PFSK-1 (cell line): Measurements from ENCODE around the gene S100A5.

Experiments used
- FOXP2 ChIP-seq: optimal IDR thresholded peaks from 2 replicates; pipeline ENCODE3; 2011; ENCODE audit warnings: borderline replicate concordance, control low read depth, inconsistent platforms; ENCODE audit not compliant: insufficient read depth; ENCODE audit errors: extremely low read length, extremely low read depth
- POLR2AphosphoS5 ChIP-seq: IDR thresholded peaks from 2 replicates; pipeline ENCODE4 v1.6.1; 2012; ENCODE audit warnings: low read depth, mild to moderate bottlenecking, control low read depth, low read length, moderate library complexity
- SIN3A ChIP-seq: IDR thresholded peaks from 2 replicates; pipeline ENCODE4 v1.6.1; 2012; ENCODE audit warnings: mild to moderate bottlenecking, low read length, moderate library complexity, borderline replicate concordance; ENCODE audit not compliant: insufficient read depth
- TAF1 ChIP-seq: IDR thresholded peaks from 2 replicates; pipeline ENCODE4 v1.6.1; 2012; ENCODE audit warnings: low read length, control low read depth, borderline replicate concordance; ENCODE audit not compliant: insufficient read depth
- TF ChIP-seq, protein P1 (sequence below), 2 experiments: IDR thresholded peaks; 2 replicates each; pipeline versions ENCODE4 v1.6.1 to v1.8.0; 2011 to 2012; ENCODE audit warnings: low read depth in 2 of 2, low read length in 2 of 2, control low read depth in 1 of 2, inconsistent platforms in 1 of 2, mild to moderate bottlenecking in 1 of 2, moderate library complexity in 1 of 2; ENCODE audit not compliant: insufficient read depth in 1 of 2

Gene S100A5

DNA sequence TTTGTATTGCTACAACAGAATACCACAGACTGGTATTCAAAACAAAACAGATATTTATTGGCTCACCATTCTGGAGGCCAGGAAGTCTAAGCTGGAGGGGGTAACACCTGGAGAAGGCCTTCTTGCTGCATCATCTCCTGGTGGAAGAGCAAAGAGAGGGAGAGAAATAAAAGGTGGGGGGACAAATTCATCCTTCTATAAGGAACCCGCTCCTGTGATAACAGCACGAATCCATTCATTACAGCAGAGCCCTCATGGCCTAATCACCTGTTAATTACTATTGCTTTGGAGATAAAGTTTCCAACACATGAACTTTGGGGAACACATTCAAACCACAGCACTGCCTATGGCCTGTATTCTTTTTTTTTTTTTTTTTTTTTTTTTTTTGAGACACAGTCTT, 19.5 kb upstream of the S100A5 start:
- no peak for TF ChIP-seq POLR2AphosphoS5
- TF ChIP-seq FOXP2, result no peak
- TF ChIP-seq, protein P1, sequence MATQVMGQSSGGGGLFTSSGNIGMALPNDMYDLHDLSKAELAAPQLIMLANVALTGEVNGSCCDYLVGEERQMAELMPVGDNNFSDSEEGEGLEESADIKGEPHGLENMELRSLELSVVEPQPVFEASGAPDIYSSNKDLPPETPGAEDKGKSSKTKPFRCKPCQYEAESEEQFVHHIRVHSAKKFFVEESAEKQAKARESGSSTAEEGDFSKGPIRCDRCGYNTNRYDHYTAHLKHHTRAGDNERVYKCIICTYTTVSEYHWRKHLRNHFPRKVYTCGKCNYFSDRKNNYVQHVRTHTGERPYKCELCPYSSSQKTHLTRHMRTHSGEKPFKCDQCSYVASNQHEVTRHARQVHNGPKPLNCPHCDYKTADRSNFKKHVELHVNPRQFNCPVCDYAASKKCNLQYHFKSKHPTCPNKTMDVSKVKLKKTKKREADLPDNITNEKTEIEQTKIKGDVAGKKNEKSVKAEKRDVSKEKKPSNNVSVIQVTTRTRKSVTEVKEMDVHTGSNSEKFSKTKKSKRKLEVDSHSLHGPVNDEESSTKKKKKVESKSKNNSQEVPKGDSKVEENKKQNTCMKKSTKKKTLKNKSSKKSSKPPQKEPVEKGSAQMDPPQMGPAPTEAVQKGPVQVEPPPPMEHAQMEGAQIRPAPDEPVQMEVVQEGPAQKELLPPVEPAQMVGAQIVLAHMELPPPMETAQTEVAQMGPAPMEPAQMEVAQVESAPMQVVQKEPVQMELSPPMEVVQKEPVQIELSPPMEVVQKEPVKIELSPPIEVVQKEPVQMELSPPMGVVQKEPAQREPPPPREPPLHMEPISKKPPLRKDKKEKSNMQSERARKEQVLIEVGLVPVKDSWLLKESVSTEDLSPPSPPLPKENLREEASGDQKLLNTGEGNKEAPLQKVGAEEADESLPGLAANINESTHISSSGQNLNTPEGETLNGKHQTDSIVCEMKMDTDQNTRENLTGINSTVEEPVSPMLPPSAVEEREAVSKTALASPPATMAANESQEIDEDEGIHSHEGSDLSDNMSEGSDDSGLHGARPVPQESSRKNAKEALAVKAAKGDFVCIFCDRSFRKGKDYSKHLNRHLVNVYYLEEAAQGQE (IDR thresholded peaks at IDR 0.05; ENCODE audit: insufficient read depth in 1 of 2, low read depth in 2 of 2, low read length in 2 of 2), result no peak
- TF ChIP-seq SIN3A, result no peak
- no peak for TF ChIP-seq TAF1

DNA sequence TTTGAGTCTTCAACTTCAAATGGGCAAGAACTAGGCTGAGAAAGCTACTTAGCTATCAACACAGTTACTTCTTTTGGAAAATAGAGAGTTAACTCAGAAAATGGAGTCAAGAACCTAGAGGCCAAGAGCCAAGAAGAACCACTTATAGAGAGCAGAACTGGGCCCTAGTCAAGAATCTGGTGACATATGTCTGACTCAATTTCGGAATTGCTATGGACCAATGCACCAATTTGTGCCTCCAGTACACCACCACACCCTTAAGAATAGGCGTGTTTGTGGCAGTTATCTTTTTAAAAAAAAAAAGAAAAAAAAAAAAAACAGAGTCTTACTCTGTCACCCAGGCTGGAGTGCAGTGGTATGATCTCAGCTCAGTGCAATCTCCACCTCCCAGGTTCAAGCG, 17.1 kb upstream of the S100A5 start:
- TF ChIP-seq, protein P1 (IDR thresholded peaks at IDR 0.05; ENCODE audit: insufficient read depth in 1 of 2, low read depth in 2 of 2, low read length in 2 of 2), result no peak
- TF ChIP-seq TAF1 (no peak), SIN3A (no peak), POLR2AphosphoS5 (no peak), FOXP2 (no peak)

DNA sequence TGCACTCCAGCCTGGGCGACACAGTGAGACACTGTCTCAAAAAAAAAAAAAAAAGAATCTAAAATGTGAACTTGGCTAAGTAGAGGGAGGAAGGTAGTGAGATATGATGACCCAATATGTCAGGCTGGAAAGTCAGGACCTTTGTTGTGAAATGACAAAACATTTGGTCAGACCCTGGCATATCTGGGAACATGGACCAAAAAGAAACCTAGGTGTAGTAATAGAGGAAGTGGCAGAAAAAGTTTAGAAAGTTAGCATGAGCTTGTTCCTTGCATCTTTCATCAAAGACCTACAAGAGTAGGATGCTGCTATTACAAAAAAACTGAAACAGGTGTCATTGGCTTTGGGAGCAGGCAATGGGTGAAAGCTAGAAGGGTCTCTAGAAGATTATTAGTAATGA, 15.6 kb upstream of the S100A5 start:
- TF ChIP-seq FOXP2 (no peak), POLR2AphosphoS5 (no peak), TAF1 (no peak), SIN3A (no peak)
- TF ChIP-seq, protein P1 (IDR thresholded peaks at IDR 0.05; ENCODE audit: insufficient read depth in 1 of 2, low read depth in 2 of 2, low read length in 2 of 2), result no peak

DNA sequence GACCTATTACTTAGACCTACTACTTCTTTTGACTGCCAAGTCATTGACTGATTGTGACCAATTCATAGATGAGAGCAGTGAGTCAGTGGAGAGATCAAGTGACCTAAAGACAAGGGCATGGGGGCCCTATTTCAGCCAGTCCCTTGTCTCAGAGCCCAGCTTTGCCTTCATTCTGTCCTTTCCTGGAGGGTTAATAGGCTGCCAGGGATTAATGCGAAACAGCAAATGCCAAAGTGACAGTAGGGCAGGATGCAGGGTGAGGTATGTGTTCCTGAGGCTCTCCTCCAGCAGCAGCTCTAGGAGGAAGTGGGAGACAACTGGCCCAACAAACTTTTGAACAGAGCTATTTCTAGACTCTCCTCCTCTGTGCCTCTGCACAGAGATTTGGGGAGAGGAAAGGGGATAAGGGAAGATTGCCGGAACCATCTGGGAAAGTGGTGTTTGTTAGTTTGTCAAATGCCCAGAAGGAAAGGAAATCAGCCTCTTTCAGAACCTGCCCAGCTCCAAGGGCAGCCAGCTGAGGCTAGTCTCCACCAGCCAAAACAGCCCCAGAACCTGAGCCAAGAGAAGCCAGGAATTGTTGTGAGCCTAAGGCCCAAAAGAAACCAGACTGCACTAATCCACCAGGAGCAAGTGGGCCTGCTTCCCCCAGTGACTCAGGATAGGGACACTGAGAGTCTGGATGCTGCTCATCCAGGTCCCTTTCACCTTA, 13.3 kb upstream of the S100A5 start:
- TF ChIP-seq SIN3A, result no peak

DNA sequence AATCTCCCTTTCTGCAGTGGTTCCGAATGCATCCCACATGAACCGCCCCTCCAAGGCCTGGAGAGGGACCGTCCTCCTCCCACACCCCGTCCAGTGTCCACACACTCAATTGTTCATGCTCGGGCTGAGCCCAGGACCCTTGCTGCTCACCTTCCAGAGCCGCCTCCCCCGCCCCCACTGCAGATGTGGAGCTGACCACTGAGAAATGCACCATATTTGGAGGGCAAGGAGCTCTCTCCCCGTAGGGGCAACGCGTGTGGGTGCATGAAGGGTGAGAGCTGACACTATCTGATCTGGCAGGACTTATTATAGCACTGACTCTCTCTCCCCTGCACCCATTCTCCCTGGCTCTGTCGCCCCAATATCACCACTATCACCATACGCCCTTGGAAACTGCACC, 12.4 kb upstream of the S100A5 start:
- TF ChIP-seq FOXP2, result no peak
- TF ChIP-seq TAF1, result no peak
- TF ChIP-seq SIN3A, result no peak
- TF ChIP-seq, protein P1 (IDR thresholded peaks at IDR 0.05; ENCODE audit: insufficient read depth in 1 of 2, low read depth in 2 of 2, low read length in 2 of 2), result no peak
- no peak for TF ChIP-seq POLR2AphosphoS5
